GM12878 (cell line): ENCODE results near the gene ZWILCH.

ENCODE experiments used
- EED ChIP-seq: sonication (generic); IDR thresholded peaks from 2 replicates; pipeline ENCODE4 v1.6.1; 2016; ENCODE audit warnings: antibody characterized with exemption, low read depth
- EZH2 ChIP-seq: IDR thresholded peaks from 2 replicates; pipeline ENCODE4 v1.6.1; 2012; ENCODE audit warnings: low read depth, mild to moderate bottlenecking, control low read depth, inconsistent platforms, low read length, borderline replicate concordance; ENCODE audit not compliant: control insufficient read depth
- POLR2AphosphoS5 ChIP-seq: IDR thresholded peaks from 2 replicates; pipeline ENCODE4 v1.6.1; 2011; ENCODE audit warnings: mild to moderate bottlenecking, low read length, inconsistent platforms

DNA sequence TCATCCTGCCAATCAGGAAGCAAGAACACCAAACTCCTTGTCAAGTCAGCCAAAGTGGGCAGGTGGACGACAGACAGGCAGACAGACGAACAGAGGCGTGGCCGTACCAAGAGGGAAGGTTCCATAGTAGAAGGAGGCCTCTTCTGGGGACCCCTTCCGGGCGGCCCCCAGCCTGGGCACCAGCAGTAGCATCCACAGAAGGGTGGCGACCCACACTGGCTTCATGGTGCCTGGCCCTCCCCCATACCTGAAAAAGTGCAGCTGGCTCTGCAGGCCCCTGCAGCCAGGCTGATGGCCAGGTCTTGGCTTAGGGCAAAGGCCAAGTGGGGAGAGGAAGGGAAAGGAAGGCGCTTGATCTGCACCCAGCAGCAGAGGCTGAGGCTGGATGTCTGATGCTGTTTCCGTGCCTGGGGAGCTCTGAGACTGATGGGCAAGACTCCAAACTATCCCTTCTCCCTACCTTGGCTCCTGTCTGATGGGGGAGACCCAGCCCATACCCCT, 60.1 kb downstream of the ZWILCH start:
- TF ChIP-seq POLR2AphosphoS5 (no peak), EED (no peak), EZH2 (no peak)
